Right cardiac atrium (tissue), 5 donors: ENCODE results near the gene CNDP1. TPM values are rescaled to one million over a fixed set of nuclear protein-coding genes. Genes with fewer than 3 reads are reported as not detected.

Source experiments
- ATAC-seq, 2 donors: fragments of 200-7000 bp; cut with Tn5 transposase; one replicate each; pipeline versions ENCODE4 v1.8.0 to v1.9.1; 2020; ENCODE audit warnings: moderate library complexity in 2 of 2, mild to moderate bottlenecking in 1 of 2
- DNase-seq, 3 donors: peaks; one replicate each; pipeline ENCODE4 v3.0.0-alpha.2; 2020
- H3K27ac ChIP-seq: one replicate; pipeline ENCODE4 v1.5.1; 2013; ENCODE audit warnings: mild to moderate bottlenecking, low read length, control low read depth, moderate library complexity
- H3K27me3 ChIP-seq: one replicate; pipeline ENCODE4 v1.6.1; 2013; ENCODE audit not compliant: control insufficient read depth, insufficient read depth
- H3K4me1 ChIP-seq: one replicate; pipeline ENCODE4 v1.6.1; 2013; ENCODE audit warnings: low read length; ENCODE audit not compliant: control insufficient read depth, insufficient read depth
- H3K4me3 ChIP-seq: one replicate; pipeline ENCODE4 v1.5.1; 2013; ENCODE audit warnings: low read length, control low read depth
- H3K9me3 ChIP-seq: one replicate; pipeline ENCODE4 v1.6.1; 2013; ENCODE audit warnings: low read length; ENCODE audit not compliant: control insufficient read depth
- WGBS: extraction: QIAGEN DNeasy Blood & Tissue Kit; methylation state at CpG from one replicate; pipeline ENCODE4 v1.1.7; 2013; 5-methylcytosine and 5-hydroxymethylcytosine counted together
- intact Hi-C, 4 donors: fragments of 100-400 bp; cut with DNase I; formaldehyde crosslinking; loops; one replicate each; pipeline versions ENCODE4 v1.11.0 to v1.14.0; 2022 to 2023
- polyA plus RNA-seq: library from polyadenylated mRNA; stranded (reverse); fragments of 200-250 nt; gene quantifications from one replicate; pipeline ENCODE4 v1.2.3, GENCODE V29; 2013
- total RNA-seq, 4 donors: library from RNA; stranded (reverse); fragmentation: NEBNext Ultra II Directional; extraction: Animal tissue kit (Norgen Biotek cat#: 25700); gene quantifications; one replicate each; pipeline ENCODE4 v1.2.1, GENCODE V29; 2021
- donor health status: healthy with polysubstance abuse.
- donor health status: DM: no; HTN: yes; CAD: no.
- donor health status: DM: no; HTN: no; CAD: no.
- donor health status: DM: no; HTN: yes; CAD: no; lungs with severe emphysema.
- donor health status: DM: yes; HTN: yes; CAD: no.

Gene CNDP1
- total and polyA plus RNA-seq, 5 donors = 0.05 TPM; not detected in 4

DNA sequence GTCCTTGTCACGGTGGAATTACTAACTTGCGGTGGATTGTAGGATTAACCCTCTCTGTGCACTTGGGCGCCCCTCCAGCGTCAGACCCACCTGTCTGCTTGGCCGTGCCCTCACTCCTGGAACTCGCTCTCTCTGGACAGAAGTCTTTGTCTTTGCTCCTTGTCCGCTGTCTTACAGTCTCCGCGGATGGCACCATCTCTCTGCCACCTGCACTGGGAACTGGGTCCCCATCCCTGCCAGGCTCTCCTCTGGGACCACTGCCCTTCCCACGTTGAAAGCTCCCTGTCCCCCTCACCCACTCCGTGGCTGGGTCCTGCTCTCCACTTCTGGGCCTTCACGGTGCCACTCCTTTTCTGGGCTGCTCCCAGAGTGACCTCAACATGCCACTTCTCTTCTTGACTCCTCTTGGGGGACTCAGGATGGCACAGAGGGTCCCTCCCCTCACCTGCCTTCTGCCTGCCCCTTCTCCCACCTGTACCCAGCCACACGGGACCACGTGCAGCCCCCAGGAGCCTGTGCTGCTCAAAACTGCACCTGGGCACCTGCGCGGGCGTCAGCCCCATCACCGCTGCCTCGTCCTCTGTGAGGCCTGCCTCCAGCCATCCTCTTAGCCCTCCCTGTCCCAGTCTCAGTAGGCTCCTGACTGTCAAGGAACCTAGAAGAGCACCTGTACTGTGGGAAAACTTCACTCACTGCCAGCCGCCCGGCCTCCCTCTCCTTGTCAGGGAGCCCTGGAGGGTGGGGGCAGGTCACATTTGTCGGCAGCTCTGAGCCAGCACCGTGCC is 27.0 kb upstream of the CNDP1 start:
- Histone ChIP-seq H3K4me3 (no peak overlapping the region), H3K9me3 (no peaks in the 10 kb centered on the region), H3K27me3 (no peaks in the 10 kb centered on the region), H3K4me1 (no peaks in the 10 kb centered on the region), H3K27ac (no peak overlapping the region)
- intact Hi-C loops = no loop called here
- ATAC-seq (no peak), DNase-seq (peak in 2 of 3 donors; percentile 36 to 47)
- 85% methylated on average over 23 of the region's 23 CpGs for WGBS

DNA sequence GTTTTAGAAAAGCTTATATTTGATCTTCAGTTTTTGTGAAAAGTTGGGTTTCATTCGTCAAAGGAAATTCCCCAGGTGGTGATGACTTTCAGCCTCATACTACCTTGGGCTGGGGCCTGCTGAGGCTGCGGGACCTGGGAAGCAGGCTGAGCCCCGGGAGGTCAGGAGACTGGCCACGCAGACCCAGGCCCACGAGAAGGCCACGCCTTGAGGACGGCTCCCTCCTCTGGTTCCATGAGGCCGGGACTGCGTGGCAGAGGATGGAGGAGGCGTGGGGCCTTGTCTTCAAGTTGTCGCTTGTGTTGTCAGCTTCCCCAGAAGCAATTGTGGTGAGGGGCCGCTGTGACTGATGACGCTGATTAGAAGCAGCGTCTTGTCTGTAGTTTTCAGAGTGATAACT is 26.4 kb upstream of the CNDP1 start:
- ATAC-seq = no peak

DNA sequence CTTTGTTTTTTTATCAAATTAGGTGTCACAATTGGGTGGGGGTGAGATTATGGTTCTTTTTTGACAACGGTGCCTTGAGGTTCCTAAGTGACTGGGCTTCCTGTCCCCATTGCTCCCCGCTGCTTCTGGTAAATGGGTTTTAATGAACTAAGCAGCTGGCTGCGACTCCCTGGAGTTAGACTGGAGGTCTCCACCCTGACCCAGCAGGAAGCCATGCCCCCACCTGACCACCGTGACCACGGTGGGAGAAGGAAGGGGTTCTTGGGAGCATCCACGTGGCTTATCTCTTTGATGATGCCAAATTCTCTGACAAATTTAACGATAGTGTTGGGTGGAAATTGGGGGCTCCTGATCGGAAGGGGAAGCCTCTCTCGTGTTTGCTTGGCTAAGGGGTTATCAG is 25.9 kb upstream of the CNDP1 start:
- Histone ChIP-seq H3K27ac (no peak overlapping the region), H3K27me3 (no peaks in the 10 kb centered on the region), H3K4me3 (no peak overlapping the region), H3K4me1 (no peaks in the 10 kb centered on the region), H3K9me3 (no peaks in the 10 kb centered on the region)
- whole genome bisulfite sequencing = 68% methylated on average over 9 of the region's 9 CpGs
- ATAC-seq = no peak
- intact Hi-C loops = no loop called here
- DNase-seq = no peak

More for the DNA sequence above, 26.4 kb upstream of the CNDP1 start:
- no peak overlapping the region for H3K27ac ChIP-seq
- no peaks in the 10 kb centered on the region for H3K4me1 ChIP-seq
- H3K9me3 ChIP-seq = no peaks in the 10 kb centered on the region
- 88% methylated on average over 14 of the region's 14 CpGs for WGBS
- DNase-seq = peak in 1 of 3 donors; percentile 28
- no peaks in the 10 kb centered on the region for H3K27me3 ChIP-seq
- intact Hi-C loops = no loop called here
- no peak overlapping the region for H3K4me3 ChIP-seq

DNA sequence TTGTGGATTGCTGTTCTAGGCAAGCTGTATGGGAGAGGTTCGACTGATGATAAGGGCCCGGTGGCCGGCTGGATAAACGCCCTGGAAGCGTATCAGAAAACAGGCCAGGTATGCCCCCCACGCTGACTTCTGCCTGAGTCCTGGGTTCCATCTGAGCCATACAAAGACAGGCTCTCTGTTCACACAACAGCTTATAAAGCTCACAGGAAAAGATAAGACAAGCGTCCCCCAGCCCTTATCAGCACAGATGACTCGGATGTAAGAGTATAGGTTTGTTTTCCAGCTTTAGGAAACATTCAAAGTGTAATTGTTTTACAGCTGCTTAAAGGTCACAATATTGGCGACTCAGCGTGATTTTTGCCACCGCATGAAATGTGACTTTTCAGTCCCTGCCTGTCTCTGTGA is 25.5 kb upstream of the CNDP1 start:
- Histone ChIP-seq H3K27ac (no peak overlapping the region), H3K4me1 (no peaks in the 10 kb centered on the region), H3K9me3 (no peaks in the 10 kb centered on the region), H3K27me3 (no peaks in the 10 kb centered on the region), H3K4me3 (no peak overlapping the region)
- DNase-seq (no peak), ATAC-seq (no peak)
- WGBS = 60% methylated on average over 11 of the region's 11 CpGs
- intact Hi-C loops = no loop called here

DNA sequence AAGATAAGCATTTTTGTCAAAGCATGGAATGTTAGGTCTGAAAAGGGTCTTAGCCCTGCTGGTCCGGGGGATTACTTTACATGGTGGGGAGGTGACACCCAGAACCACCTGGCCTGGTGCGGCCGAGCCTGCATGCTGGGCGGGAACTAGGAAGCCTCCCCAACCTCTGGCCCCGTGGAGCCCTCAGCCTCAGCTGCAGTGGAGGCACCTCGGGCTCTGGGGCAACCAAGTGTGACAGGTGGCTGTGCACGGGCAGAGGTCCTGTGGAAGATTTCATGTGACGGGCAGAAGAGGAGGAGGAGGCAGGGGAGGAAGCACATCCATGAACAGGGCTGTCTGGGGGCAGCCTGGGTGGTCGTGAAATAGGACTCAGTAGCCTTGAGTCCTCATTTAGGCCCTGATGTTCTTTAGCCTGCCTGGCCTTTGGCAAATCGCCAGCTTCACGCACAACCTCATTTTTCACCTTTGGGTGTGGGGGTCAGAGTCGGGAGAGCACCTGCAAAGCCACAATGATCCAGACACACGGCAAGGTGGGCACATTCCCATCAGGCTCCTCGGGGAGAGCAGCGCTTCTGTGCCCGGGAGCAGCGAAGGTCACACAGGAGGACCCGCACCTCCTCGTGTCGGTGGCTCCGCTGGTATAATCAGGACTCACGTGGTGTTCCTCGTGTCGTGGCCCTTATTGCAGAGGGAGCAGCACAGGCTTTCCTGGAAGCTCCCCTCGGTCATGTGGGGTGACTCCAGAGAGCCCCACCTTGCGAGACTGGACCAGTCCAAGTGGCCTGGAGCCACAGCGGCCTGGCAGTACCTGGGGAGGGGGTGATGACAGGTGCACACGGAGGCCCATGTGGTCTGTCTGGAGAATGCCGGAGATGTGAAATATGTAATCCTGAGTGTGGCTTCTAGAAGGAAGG is 24.2 kb upstream of the CNDP1 start:
- DNase-seq (peak in 2 of 3 donors; percentile 35 to 43), ATAC-seq (no peak)
- intact Hi-C loops = no loop called here
- H3K4me3 ChIP-seq = no peak overlapping the region
- H3K27ac ChIP-seq = no peak overlapping the region
- no peaks in the 10 kb centered on the region for H3K9me3 ChIP-seq
- H3K27me3 ChIP-seq = no peaks in the 10 kb centered on the region
- 89% methylated on average over 29 of the region's 29 CpGs for WGBS
- H3K4me1 ChIP-seq = no peaks in the 10 kb centered on the region

DNA sequence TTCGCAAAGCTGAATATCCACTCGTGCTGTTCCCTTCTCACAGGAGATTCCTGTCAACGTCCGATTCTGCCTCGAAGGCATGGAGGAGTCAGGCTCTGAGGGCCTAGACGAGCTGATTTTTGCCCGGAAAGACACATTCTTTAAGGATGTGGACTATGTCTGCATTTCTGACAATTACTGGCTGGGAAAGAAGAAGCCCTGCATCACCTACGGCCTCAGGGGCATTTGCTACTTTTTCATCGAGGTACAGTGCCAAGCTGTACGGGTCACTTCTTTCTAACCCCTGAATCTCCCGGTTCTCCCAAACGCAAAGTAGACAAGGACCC is 23.6 kb upstream of the CNDP1 start:
- intact Hi-C loops = no loop called here

DNA sequence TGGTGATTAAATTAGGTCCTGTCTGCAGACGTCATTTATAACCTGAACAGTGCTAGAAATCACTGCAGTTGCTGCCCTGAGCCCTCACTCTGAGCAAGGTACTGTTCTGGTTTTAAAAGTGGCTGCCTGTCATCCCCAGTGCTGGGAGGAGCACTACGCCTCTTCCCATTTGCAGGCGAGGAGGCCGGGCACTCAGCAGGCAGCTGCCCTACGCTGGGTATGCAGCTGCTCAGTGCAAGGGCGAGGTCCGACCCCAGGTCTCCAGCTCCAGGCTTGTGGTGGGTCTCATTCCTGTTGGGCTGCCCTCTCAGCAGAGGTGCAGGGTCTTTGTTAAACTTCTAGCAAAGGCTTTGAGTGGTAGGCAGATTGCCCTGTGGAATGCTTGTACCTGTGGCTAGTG is 22.5 kb upstream of the CNDP1 start:
- Histone ChIP-seq H3K27ac (no peak overlapping the region), H3K4me1 (no peaks in the 10 kb centered on the region), H3K27me3 (no peaks in the 10 kb centered on the region), H3K9me3 (no peaks in the 10 kb centered on the region), H3K4me3 (no peak overlapping the region)
- DNase-seq (no peak), ATAC-seq (no peak)
- intact Hi-C loops = no loop called here
- WGBS = 90% methylated on average over 7 of the region's 7 CpGs

More for the DNA sequence above, 23.6 kb upstream of the CNDP1 start:
- no peak for ATAC-seq
- no peak overlapping the region for H3K27ac ChIP-seq
- DNase-seq = no peak
- H3K4me3 ChIP-seq = no peak overlapping the region
- 86% methylated on average over 12 of the region's 12 CpGs for WGBS
- no peaks in the 10 kb centered on the region for H3K9me3 ChIP-seq
- no peaks in the 10 kb centered on the region for H3K4me1 ChIP-seq
- H3K27me3 ChIP-seq = no peaks in the 10 kb centered on the region

DNA sequence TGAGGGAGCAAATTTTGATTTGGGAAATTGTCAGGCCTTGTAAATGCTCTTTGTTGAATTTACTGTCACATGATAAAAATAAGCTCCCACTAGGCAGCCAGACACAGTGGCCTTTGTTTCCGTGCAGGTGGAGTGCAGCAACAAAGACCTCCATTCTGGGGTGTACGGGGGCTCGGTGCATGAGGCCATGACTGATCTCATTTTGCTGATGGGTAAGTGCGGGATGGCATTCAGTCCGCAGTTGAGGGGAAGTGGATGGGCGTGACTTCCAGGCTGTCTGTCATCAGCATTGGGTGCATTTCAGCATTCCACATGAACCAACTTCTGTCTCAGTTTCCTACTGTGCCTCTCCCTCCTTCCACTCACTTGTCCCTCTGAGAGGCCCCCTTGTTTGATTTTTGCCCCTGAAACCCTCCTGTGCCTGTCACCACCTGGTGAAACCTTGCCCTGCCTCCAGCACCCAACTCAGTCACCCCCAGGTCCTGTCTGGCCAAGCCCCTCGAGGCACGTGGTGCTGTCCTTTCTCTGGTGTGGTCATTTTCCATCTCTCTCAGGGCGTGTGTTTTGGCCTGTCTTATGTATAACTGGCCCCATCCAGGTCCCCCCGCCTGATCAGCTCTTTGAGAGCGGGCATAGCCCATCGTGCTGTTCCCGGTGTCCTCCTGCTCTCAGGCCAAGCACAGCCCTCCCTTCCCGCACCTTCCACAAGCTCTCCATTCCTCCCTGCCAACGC is 21.8 kb upstream of the CNDP1 start:
- peak in 1 of 3 donors; percentile 30 for DNase-seq
- 86% methylated on average over 15 of the region's 15 CpGs for WGBS
- Histone ChIP-seq H3K27me3 (no peaks in the 10 kb centered on the region), H3K4me1 (no peaks in the 10 kb centered on the region), H3K9me3 (no peaks in the 10 kb centered on the region), H3K4me3 (no peak overlapping the region), H3K27ac (no peak overlapping the region)
- no peak for ATAC-seq
- intact Hi-C loops = no loop called here

DNA sequence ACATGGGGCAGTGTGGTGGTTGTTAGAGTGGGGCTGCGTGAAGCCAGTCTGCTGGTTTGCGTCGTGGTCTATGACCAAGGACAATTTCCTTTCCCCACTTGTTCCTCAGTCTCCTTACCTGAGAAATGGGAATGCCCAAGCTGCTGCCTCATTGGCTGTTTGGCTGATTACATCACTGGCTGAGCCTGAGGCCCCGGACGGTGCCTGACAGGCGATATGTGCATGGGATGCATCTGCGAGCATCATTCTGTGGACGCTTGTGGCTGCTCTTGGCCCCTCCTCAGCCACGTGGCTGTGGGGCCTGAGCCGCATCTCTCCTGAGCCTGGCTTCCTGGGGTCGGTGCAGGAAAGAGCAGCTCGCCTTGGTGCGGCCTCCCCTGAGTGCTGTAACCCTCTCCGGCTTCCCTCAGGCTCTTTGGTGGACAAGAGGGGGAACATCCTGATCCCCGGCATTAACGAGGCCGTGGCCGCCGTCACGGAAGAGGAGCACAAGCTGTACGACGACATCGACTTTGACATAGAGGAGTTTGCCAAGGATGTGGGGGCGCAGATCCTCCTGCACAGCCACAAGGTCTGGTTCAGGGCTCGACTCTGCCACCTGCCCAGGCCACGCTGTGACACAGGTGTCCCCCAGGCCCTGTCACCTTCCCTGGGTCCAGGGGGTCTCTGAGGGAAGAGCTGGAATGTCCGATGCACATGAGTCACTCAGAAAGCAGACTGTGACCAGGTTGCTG is 21.0 kb upstream of the CNDP1 start:
- H3K27ac ChIP-seq = no peak overlapping the region
- intact Hi-C loops = no loop called here
- H3K27me3 ChIP-seq = no peaks in the 10 kb centered on the region
- no peaks in the 10 kb centered on the region for H3K4me1 ChIP-seq
- 93% methylated on average over 27 of the region's 27 CpGs for WGBS
- no peaks in the 10 kb centered on the region for H3K9me3 ChIP-seq
- DNase-seq = peak in 1 of 3 donors; percentile 28
- ATAC-seq = no peak
- H3K4me3 ChIP-seq = no peak overlapping the region

DNA sequence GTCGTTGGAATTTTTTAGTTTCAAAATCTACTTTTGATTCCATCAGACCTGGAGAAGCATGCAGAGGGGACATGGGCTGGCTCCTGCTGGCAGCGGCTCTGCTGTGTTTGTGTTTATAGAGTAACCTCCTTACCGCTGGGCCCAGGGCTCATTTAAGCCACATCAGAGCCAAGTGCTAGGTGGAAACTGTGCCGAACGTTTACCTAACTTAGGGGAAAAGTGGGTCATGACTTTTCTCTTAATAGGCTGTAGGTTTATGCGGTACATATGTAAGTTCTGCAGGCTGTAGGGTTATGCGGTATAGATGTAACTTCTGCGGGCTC is 20.5 kb upstream of the CNDP1 start:
- no peaks in the 10 kb centered on the region for H3K9me3 ChIP-seq
- H3K27me3 ChIP-seq = no peaks in the 10 kb centered on the region
- H3K27ac ChIP-seq = no peak overlapping the region
- H3K4me3 ChIP-seq = no peak overlapping the region
- 89% methylated on average over 8 of the region's 8 CpGs for WGBS
- intact Hi-C loops = no loop called here
- DNase-seq (peak in 1 of 3 donors; percentile 20), ATAC-seq (no peak)
- no peaks in the 10 kb centered on the region for H3K4me1 ChIP-seq
